Measurements from ENCODE around the gene TBCEL.
A peak's percentile ranks its signal among the peaks of the same experiment; 100 is the strongest.
"Not testable (repeated sequence)": the region's sequence is repeated elsewhere in the genome, so short reads cannot be mapped to it uniquely, and the experiment has no call there.

TBCEL gene, protein sequence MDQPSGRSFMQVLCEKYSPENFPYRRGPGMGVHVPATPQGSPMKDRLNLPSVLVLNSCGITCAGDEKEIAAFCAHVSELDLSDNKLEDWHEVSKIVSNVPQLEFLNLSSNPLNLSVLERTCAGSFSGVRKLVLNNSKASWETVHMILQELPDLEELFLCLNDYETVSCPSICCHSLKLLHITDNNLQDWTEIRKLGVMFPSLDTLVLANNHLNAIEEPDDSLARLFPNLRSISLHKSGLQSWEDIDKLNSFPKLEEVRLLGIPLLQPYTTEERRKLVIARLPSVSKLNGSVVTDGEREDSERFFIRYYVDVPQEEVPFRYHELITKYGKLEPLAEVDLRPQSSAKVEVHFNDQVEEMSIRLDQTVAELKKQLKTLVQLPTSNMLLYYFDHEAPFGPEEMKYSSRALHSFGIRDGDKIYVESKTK
- total RNA-seq = 11.0 to 13.4 reads per million in 2 donors

GRCh38 chr11:121023848-121024751 is at the start of gene TBCEL:
TBCEL (plus strand) TSS chr11:121024102; CDS start chr11:121045691, 21,589 bp downstream.
- DNase-seq = peak; percentile 58

DNA sequence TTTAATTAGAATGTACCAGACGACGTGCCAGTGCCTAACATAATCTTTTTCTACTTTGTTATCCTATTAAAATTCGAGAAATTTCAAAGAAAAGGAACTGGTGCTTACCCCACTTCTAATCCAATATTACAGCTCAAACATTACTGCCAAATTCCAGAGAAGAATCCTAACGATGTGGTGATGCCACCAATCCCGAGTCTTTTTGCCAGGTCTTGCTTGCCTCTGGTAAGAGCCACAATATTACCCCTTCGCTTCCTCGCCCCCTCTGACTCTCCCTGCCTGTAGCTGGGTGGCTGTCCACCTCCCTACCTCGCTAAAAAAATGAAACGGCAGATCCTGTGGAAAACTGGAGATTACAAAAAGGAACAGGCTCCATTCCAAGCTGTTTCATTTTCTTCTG is 49.4 kb upstream of the TBCEL start:
- no peak for DNase-seq

GRCh38 chr11:120974965-120975364 is 48.9 kb upstream of the TBCEL start:
- no peak for DNase-seq

DNA sequence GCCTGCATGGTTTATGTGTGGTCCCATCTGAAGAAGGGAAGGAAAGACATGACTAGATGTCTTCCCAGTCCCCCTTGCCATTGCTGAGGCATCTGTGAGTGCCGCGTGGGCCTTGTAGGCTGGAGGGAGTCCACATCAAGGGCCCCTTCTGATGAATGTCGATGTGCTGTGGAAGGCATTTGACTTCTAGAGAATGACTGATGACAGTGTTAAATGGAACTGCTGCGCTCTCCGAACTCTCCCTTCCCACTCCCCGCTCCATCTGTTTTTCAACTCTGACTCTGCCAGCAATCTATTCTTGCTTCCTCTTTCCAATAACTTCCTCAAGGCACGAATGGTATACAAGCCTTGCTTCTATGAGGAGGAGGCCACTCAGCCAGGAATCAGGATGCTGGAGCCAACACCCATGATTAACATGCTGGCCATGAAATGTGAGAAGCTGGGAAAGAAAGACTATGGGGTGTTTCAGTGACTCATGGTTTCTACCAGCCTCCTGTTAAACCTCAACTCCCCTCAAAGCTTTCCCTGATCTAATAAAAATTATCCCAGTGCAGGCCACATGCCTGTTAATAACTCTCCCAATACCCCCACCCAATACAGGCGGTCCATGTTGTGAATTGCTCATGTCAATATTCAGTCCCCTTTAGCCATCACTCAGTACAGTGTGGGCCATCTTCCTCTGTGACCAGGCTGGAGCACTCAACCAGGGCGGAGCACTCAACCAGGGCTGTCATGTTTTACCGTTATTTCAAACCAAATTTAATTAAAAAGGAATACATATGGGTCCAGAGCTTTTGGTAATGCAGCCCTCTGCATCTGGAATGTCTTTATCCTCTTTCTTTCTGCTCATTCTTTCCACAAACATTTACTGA is 46.4 kb upstream of the TBCEL start:
- DNase-seq = no peak

- no peak for DNase-seq
Observed at GRCh38 chr11:120978701-120979100, 45.2 kb upstream of the TBCEL start.

DNA sequence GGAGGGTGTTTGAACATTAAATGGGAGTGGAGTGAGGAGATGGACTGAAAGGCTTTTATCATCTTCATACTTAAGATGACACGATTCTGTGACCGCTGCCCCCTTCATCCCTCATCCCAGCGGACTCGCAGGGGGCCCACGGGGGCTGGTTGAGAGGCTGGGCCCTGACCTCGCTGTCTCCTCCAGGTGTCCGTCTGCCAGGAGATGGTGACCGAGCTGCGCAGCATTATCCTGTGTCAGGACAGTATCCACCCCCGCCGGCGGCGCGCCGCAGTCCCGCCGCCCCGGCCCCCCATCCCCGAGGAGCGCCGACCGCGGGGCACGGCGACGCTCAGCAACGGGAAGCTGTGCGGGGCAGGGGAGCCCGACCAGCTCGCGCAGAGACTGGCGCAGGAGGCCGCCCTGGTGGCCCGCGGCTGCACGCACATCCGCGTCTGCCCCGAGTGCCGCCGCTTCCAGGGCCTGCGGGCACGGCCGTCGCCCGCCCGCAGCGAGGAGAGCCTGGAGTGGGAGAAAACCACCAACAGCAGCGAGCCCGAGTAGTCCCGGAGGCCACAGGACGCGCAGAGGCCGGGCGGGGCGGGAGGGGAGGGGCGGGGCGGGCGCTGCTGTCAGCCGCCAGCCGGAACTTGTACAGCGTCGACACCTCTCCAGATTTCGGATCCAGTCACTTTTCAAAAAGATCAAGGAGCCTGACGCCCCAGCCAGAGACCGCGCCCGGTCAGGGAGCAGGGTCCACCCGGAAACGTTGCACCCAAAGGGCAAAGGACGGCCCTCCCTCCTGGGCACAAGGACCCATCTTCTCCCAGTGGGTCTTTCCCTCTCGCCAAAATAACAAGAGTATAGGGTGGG is 38.0 kb upstream of the TBCEL start:
- peak; percentile 23 for DNase-seq

DNA sequence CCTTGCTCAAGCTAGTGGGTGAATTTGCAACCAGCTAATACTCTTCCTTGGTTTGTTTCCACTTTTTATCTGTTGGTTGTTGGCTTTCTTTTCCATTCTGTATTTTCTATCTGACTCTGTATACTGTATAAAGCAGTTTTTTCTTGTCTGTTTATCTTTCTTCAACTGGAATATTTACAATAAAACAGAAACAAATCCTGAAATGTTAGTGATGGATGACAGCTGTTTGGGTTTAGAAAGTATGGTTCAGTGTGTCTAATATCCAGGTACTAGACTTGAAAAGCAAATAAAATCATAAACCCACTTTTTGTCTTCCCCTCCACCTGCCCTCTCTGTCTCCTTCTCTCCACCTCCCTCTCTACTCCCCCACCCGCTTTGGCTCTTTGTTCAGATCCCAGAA is 35.3 kb upstream of the TBCEL start:
- no peak for DNase-seq

DNA sequence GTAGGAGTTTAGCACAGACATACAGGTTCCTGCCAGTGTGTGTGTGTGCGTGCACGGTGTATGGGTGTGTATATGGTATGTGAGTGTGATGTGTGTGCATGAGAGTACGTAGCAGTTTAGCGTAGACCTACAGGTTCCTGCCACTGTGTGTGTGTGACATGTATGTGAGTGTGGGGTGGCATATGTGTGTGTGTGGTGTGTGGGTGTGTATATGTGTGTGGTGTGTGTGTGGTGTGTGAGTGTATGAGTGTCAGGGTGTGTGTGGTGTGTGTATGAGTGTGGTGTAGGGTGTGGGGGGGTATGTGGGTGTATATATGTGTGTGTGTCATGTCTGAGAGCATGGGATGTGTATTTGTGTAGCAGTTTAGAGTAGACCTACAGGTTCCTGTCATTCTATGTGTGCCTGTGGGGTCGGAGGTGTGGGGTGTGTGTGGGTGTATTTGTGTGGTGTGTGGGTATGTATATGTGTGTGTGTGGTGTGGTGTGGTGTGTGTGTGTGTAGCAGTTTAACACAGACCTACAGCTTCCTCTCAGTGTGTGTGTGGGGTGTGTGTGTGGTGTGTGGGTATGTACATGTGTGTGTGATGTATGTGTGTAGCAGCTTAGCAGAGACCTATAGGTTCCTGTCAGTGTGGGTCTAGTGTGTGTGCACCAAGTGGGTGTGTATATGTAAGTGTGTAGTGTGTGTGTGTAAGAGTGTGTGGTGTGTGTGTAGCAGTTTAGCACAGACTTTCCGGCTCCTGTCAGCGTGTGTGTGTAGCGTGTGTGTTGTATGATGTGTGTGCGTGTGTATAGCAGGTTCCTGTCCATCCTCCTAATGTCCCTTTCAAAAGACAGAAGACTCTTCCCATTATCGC is 31.8 kb upstream of the TBCEL start:
- no peak for DNase-seq

DNA sequence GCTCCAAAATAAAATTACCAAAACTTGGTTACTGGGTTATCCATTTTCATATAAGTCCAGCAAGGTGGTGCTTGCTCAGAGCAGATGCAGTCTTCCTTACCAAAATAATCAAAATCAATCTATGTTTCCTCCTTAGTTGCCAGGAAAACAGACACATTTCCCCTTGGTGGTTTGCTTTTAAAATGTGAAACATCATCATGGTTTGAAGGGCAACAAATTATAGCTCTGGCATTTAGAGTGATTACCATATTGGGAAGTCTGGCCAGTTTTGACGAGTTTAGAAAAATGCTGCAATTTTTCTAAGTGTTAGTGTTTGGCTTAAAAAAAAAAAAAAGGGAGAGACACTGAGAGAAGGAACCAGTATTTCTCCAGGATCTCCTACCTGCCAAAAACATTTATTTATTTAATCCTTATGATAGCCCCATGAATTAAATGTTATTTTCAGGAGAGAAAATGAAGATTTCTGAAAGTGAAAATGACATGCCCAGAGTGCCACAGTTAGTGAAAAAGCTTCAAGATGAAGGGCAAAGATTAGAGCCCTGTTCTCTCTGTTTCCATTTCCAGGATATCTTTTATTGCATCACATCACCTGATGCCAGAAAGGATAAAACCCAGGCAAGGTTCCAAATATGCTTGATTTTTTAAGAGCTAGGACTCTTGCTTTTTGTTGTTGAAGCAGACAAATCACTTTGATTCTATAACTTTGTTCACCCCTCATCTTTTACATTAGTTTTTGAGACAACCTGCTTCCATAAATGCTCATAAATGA is 29.6 kb upstream of the TBCEL start:
- no peak for DNase-seq

- no peak for DNase-seq
Observed at GRCh38 chr11:120995184-120995583, 28.7 kb upstream of the TBCEL start.

DNA sequence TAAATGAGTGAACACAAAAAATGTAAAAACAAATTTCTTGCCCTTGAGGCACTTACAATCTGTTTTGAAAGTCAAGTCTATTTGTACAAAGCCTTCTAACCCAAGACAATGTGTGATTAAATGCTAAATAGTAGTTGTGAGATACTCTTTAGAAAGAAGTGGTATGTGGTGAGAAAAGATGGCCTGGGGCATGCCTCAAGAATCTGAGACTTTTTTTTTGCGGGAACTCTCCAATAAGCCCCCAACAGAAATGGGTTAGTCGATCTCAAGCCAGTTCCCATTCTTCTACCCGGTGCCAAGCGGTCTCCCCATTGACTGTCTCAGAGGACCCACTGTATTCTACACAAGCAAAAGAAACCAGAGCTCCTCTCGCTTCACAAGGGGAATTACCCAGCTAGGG is 26.9 kb upstream of the TBCEL start:
- DNase-seq = no peak

DNA sequence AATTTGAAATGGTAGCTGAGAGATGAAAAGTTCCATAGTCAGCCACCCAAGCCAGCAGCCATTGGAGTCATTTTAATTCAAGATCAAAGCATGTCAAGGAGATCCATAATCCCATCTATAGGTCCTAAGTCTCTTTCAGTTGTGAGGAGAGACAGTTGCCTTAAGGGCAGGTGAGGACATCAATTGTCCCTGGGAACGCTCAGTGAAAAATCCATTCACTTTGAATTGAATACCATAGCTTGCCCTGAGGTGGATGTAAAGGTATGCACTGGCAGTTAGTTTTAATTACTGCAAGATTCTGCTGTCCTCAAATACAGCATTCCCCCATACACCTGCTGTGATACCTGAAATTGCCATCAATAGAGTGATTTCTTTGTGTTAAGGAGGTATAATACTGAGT is 25.3 kb upstream of the TBCEL start:
- no peak for DNase-seq

- DNase-seq = no peak
Observed at GRCh38 chr11:121004206-121004840, 19.6 kb upstream of the TBCEL start.

GRCh38 chr11:121006922-121007321 is 17.0 kb upstream of the TBCEL start:
- DNase-seq = no peak

DNA sequence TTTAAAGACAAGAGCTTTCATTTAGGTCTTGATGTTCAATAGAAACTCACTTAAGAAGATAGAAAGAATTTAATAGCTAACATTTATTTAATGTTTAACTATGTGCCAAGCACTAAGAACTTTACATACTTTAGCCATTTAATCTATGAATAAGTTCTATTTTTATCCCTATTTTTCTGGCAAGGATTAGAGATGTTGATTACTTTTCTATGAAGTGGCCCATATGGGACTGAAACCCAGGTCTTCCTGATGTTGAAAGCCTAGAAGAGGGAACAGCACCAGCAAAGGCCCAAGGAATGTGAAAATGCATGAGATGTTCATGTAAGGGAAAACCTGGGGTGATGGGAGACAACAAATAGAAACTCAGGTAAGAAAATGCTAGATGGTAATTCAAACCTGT is 15.4 kb upstream of the TBCEL start:
- DNase-seq = no peak

- no peak for DNase-seq
Observed at GRCh38 chr11:121012091-121012490, 11.8 kb upstream of the TBCEL start.

DNA sequence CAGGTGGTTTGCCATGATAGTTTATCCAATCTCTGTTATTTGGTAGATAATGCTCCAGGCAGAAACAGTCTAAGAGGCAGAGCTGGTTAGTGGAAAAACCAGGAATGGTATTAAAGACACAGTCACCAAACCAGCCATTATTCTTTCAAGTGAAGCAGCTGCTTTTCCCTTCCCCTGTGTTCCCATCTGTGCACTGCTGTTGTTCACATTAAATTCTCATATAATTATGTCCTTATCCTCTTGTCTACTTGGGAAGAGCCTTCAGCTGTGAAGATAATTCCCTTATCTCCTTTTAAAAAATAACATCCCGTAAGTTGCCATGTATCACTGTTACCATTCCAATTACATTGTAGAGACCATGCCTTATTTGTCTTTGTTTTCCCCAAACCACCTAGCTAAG is 5.2 kb upstream of the TBCEL start:
- DNase-seq = no peak

- DNase-seq = not testable (repeated sequence)
Observed at GRCh38 chr11:121021718-121022117, 2.2 kb upstream of the TBCEL start.

DNA sequence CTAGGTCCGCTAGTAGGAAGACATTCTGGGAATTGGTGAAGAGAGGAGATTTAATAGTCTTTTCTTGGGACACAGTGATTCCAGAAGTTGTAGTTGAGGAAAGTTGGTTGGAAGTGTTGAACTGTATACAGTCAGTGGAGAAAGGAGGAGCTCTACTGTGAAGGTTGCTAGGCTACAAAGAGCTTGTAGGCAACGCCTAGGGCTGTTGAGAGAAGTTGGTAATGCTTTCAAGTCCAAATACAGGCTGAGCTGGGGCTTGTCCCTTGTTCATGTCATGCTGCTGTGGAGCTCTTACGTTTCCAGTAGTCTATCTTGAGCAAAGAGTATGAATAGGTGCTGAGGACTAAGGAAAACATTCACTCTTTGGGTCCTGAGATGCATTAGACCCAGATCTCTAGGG is 1.1 kb downstream of the TBCEL start:
- DNase-seq = no peak

DNA sequence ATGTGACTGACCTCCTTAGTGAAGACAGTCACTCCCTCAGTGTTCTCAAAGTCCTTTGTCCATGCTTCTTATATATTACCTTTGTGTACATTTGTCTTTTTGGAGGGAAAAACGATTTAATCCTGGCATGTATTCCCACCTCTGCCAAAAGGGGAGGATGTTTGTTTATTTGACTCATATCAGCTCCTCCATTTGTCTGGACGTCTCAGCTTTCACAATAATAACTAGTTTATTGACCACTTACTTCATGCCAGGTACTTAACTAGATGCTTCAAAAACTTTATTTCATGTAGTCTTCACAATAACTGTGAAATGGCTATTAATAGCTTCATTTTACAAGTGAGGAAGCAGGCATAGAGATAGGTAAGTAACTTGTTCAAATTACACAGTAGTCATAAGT is 5.3 kb downstream of the TBCEL start:
- DNase-seq = no peak
